Measurements from ENCODE around the gene TNS1. TPM values are rescaled to one million over a fixed set of nuclear protein-coding genes. Genes with fewer than 3 reads are reported as not detected.
A peak's percentile ranks its signal among the peaks of the same experiment; 100 is the strongest.

TNS1 gene
- polyA plus RNA-seq, 3 donors: 0.26 to 1.6 (median 1.5) TPM

DNA sequence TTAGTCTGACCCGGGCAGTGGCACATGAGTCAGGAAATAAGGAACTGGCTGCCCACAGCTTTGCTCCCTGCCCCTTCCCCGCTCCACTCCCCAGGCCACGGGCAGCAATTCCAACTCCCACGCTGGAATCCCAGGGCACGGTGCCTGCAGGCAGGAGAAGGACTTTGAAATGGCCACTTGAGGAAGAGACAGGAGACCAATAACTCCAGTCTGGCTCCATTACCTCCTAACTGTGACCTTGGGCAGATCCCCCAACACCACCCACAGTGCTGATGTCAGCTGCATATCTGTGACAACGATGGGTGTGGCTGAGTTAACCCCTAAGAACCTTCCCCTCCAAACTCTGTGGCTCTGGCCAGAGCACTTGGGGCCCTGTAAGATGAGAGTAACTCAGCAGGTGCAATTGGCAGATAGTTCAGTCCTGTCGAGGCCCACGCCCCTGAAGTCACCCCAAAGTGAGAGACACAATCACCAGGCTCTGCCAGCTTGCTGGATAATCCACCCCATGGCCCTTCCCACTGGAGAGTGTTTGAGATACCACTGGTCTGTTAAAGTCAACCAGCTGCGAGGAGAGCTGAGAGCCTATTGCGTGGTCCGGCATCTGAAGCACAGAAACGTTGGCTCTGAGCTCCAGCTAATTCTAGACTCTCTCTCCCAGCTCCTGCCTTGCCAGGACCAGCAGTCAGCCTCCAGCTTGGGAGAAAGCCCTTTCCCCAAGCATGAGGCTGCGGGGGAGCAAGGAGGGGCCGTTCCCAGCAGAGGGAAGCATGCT lies 175.2 kb downstream of the TNS1 start:
- Mint-ChIP-seq H3K27me3 (ENCODE audit: low read depth in 3 of 3) (peaks cover 0 to 4% (median 1%) of the 10 kb centered on the region in 3 donors), H3K4me3 (no peak overlapping the region), H3K36me3 (peaks cover 9 to 16% of the 10 kb centered on the region in 2 donors), H3K27ac (peak overlapping the region in 2 of 7 donors; percentile 26 to 38), H3K4me1 (peaks cover 3% of the 10 kb centered on the region), H3K9me3 (peaks cover 0 to 1% (median 0%) of the 10 kb centered on the region in 7 donors)
- no peak overlapping the region for H3K27ac ChIP-seq (ENCODE audit: low read depth in 1 of 2, low read length in 2 of 2)
- no peaks in the 10 kb centered on the region for H3K27me3 ChIP-seq (ENCODE audit: control insufficient read depth in 2 of 2, insufficient read depth in 2 of 2, low read length in 2 of 2)
- 90% methylated on average over 13 of the region's 14 CpGs for WGBS (ENCODE audit: insufficient coverage)
- H2AFZ ChIP-seq (ENCODE audit: insufficient read depth, low read depth, low read length, poor library complexity, severe bottlenecking): no peak overlapping the region
- peaks cover 0 to 2% of the 10 kb centered on the region in 2 donors for H3K36me3 ChIP-seq (replicated peaks in 1 of 2; ENCODE audit: control insufficient read depth in 1 of 2, insufficient read depth in 2 of 2, low read length in 2 of 2)
- peaks cover 0 to 4% of the 10 kb centered on the region in 2 donors for H3K4me1 ChIP-seq (ENCODE audit: control insufficient read depth in 1 of 2, insufficient read depth in 2 of 2, low read length in 2 of 2)
- TF ChIP-seq, protein P1, sequence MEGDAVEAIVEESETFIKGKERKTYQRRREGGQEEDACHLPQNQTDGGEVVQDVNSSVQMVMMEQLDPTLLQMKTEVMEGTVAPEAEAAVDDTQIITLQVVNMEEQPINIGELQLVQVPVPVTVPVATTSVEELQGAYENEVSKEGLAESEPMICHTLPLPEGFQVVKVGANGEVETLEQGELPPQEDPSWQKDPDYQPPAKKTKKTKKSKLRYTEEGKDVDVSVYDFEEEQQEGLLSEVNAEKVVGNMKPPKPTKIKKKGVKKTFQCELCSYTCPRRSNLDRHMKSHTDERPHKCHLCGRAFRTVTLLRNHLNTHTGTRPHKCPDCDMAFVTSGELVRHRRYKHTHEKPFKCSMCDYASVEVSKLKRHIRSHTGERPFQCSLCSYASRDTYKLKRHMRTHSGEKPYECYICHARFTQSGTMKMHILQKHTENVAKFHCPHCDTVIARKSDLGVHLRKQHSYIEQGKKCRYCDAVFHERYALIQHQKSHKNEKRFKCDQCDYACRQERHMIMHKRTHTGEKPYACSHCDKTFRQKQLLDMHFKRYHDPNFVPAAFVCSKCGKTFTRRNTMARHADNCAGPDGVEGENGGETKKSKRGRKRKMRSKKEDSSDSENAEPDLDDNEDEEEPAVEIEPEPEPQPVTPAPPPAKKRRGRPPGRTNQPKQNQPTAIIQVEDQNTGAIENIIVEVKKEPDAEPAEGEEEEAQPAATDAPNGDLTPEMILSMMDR (IDR thresholded peaks at IDR 0.05): no peak
- H3K9me3 ChIP-seq (replicated peaks in 1 of 2; ENCODE audit: control insufficient read depth in 1 of 2, insufficient read depth in 1 of 2, low read length in 2 of 2): no peaks in the 10 kb centered on the region
- H3K79me2 ChIP-seq (ENCODE audit: insufficient read depth, low read length): no peaks in the 10 kb centered on the region
- H3K4me3 ChIP-seq (replicated peaks in 1 of 3; ENCODE audit: low read depth in 2 of 3, low read length in 3 of 3): no peak overlapping the region
- intact Hi-C loops (cut with micrococcal nuclease): no loop called here
- no peak overlapping the region for H3K9ac ChIP-seq (ENCODE audit: insufficient read depth, low read length, poor library complexity, severe bottlenecking)
- no peak overlapping the region for H3K4me2 ChIP-seq (replicated peaks; ENCODE audit: extremely low read depth, low read length, poor library complexity, severe bottlenecking)
- no peak for DNase-seq
- H4K20me1 ChIP-seq (ENCODE audit: insufficient read depth, low read length): no peaks in the 10 kb centered on the region

DNA sequence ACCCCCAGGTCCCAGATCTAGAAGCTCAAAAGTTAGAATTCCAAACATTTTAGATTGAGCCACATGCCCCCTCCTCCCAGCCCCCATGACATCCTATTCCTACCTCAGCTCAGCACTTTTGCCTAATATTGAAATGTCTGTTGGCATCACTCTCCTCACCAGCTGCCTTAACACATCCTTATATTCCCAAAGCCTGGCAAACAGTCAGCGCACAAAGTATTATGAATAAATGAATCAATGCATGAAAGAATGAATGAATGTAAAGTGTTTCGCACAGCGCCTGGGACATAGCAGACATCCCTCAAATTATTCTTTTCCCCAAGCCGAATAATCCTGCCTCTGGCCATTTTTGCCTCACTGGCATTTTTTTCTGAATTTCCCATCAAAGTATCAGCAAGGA lies 175.8 kb downstream of the TNS1 start:
- Histone ChIP-seq H3K27ac (ENCODE audit: low read depth in 1 of 2, low read length in 2 of 2) (no peak overlapping the region), H3K4me1 (ENCODE audit: control insufficient read depth in 1 of 2, insufficient read depth in 2 of 2, low read length in 2 of 2) (peaks cover 0 to 4% of the 10 kb centered on the region in 2 donors), H3K4me2 (replicated peaks; ENCODE audit: extremely low read depth, low read length, poor library complexity, severe bottlenecking) (no peak overlapping the region), H3K4me3 (replicated peaks in 1 of 3; ENCODE audit: low read depth in 2 of 3, low read length in 3 of 3) (no peak overlapping the region), H3K79me2 (ENCODE audit: insufficient read depth, low read length) (no peaks in the 10 kb centered on the region), H3K27me3 (ENCODE audit: control insufficient read depth in 2 of 2, insufficient read depth in 2 of 2, low read length in 2 of 2) (no peaks in the 10 kb centered on the region), H3K9ac (ENCODE audit: insufficient read depth, low read length, poor library complexity, severe bottlenecking) (no peak overlapping the region), H3K36me3 (replicated peaks in 1 of 2; ENCODE audit: control insufficient read depth in 1 of 2, insufficient read depth in 2 of 2, low read length in 2 of 2) (peaks cover 0 to 2% of the 10 kb centered on the region in 2 donors), H3K9me3 (replicated peaks in 1 of 2; ENCODE audit: control insufficient read depth in 1 of 2, insufficient read depth in 1 of 2, low read length in 2 of 2) (no peaks in the 10 kb centered on the region), H2AFZ (ENCODE audit: insufficient read depth, low read depth, low read length, poor library complexity, severe bottlenecking) (no peak overlapping the region), H4K20me1 (ENCODE audit: insufficient read depth, low read length) (no peaks in the 10 kb centered on the region)
- H3K4me1 Mint-ChIP-seq: peaks cover 3% of the 10 kb centered on the region
- peak overlapping the region in 1 of 7 donors; percentile 26 for H3K27ac Mint-ChIP-seq
- intact Hi-C loops (cut with micrococcal nuclease): no loop called here
- H3K4me3 Mint-ChIP-seq: no peak overlapping the region
- TF ChIP-seq, protein P1 (IDR thresholded peaks at IDR 0.05): no peak
- H3K27me3 Mint-ChIP-seq (ENCODE audit: low read depth in 3 of 3): peaks cover 0 to 4% (median 1%) of the 10 kb centered on the region in 3 donors
- 100% methylated on average over 1 of the region's 4 CpGs for WGBS (ENCODE audit: insufficient coverage)
- peaks cover 7 to 16% of the 10 kb centered on the region in 2 donors for H3K36me3 Mint-ChIP-seq
- no peak for DNase-seq
- no peaks in the 10 kb centered on the region for H3K9me3 Mint-ChIP-seq

Data from CD14-positive monocyte (primary cell).